Right lobe of liver (tissue), 6 donors: ENCODE results near the gene SKIDA1. TPM values are rescaled to one million over a fixed set of nuclear protein-coding genes. Genes with fewer than 3 reads are reported as not detected.

ENCODE experiments used
- ATAC-seq, 4 donors: fragments of 200-7000 bp; cut with Tn5 transposase; one replicate each; pipeline ENCODE4 v1.9.1; 2020; ENCODE audit warnings: mild to moderate bottlenecking in 4 of 4, moderate library complexity in 4 of 4
- DNase-seq, 3 donors: peaks; one replicate each; pipeline ENCODE4 v3.0.0-alpha.2; 2020
- H3K27ac ChIP-seq, 3 donors: fragments of 200-600 bp; one replicate each; pipeline ENCODE4 v1.8.0; 2022
- H3K27me3 ChIP-seq, 2 donors: fragments of 200-600 bp; one replicate each; pipeline ENCODE4 v1.8.0; 2022
- H3K36me3 ChIP-seq, 4 donors: fragments of 200-600 bp; sonication (generic) in 1 of 4; one replicate each; pipeline versions ENCODE4 v1.5.1 to v1.8.0; 2017 to 2022; ENCODE audit warnings: control low read depth in 1 of 4
- H3K4me1 ChIP-seq, 4 donors: fragments of 200-600 bp; sonication (generic) in 1 of 4; one replicate each; pipeline versions ENCODE4 v1.5.1 to v1.8.0; 2017 to 2022; ENCODE audit warnings: control low read depth in 1 of 4
- H3K4me3 ChIP-seq, 3 donors: fragments of 200-600 bp; one replicate each; pipeline ENCODE4 v1.8.0; 2022
- H3K9me3 ChIP-seq, 4 donors: fragments of 200-600 bp; sonication (generic) in 1 of 4; one replicate each; pipeline versions ENCODE4 v1.5.1 to v1.8.0; 2017 to 2022; ENCODE audit warnings: control low read depth in 1 of 4
- POLR2A ChIP-seq: fragments of 450-650 bp; IDR thresholded peaks from one replicate; pipeline ENCODE4 v1.6.1; 2017; ENCODE audit warnings: antibody characterized with exemption, mild to moderate bottlenecking
- WGBS: methylation state at CpG from one replicate; pipeline ENCODE4 v1.1.6; 2018; ENCODE audit warnings: low coverage, low lambda C conversion rate; ENCODE audit not compliant: insufficient coverage; ENCODE audit errors: missing lambda C conversion rate; 5-methylcytosine and 5-hydroxymethylcytosine counted together
- intact Hi-C, 2 donors: fragments of 100-400 bp; cut with DNase I; formaldehyde crosslinking; loops; one replicate each; pipeline versions ENCODE4 v1.11.2 to v1.14.1; 2022
- total RNA-seq, 6 experiments: library from RNA; depleted of rRNA in 2 of 6; stranded (reverse); fragments of >200 nt in 2 of 6; fragmentation: NEBNext Ultra II Directional in 3 of 6; extraction: Animal tissue kit (Norgen Biotek cat#: 25700) in 3 of 6; gene quantifications; one replicate each; pipeline versions ENCODE4 v1.1.0 to v1.2.4, GENCODE V29; 2016 to 2023
- TF ChIP-seq, protein P1 (sequence below), 4 donors: fragments of 200-600 bp in 3 of 4; fragments of 450-650 bp in 1 of 4; IDR thresholded peaks; one replicate each; pipeline versions ENCODE4 v1.5.1 to v1.8.0; 2016 to 2022; ENCODE audit warnings: antibody characterized with exemption in 4 of 4, mild to moderate bottlenecking in 2 of 4
- donor health status: DM: no; HTN: yes; CAD: no.
- donor health status: DM: no; HTN: no; CAD: no.
- donor health status: DM: no; HTN: no; CAD: no.
- donor health status: DM: no; HTN: yes; CAD: no.
- donor health status: DM: no; HTN: yes; CAD: no.

Gene SKIDA1
- total RNA-seq, 6 experiments from 2014 or later = 0.31 to 3.9 (median 2.1) TPM

DNA sequence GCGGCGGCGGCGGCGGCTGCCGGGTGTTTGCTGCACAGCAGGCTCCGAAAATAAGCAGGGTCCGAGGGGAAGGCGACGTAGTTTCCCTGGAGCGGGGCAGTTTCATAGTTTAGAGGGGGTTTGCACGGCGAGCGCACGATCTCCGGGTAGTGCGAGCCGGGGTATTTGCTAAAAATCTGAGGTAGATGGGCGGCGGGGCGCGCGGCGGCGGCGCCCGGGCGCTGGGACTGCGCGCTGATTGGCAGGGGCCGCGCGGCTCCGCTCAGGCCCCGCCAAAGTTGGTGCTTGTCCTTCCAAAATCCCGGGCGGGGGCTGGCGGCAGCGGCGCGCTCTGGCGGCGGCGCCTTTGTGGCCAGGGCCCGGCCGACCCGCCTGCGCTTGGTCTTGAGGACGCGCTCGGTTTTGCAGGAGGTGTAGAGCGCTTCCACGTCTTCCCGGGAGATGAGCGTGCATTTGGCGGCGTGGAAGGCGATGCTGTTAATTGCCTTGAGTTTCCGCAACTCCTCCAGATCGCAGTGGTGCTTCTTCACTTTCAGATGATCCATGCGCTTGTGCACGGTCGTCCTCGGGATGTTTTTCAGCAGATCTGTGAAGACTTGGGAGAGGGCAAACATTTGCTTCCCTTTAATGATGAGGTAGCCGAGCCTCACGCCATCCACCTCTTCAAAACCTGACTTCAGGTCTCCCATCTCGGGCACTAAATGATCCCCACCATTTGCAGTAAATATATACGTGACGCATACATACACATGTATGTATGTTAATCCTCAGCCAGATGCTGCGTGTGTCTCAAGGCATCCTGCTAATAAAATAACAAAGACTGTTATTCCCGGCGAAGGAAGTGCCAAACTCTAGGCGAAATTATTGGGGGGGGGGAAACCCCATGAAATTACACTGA is 8.1 kb downstream of the SKIDA1 start:
- DNase-seq (peak; percentile 69 to 83 (median 80)), ATAC-seq (peak; percentile 60 to 81 (median 74))

DNA sequence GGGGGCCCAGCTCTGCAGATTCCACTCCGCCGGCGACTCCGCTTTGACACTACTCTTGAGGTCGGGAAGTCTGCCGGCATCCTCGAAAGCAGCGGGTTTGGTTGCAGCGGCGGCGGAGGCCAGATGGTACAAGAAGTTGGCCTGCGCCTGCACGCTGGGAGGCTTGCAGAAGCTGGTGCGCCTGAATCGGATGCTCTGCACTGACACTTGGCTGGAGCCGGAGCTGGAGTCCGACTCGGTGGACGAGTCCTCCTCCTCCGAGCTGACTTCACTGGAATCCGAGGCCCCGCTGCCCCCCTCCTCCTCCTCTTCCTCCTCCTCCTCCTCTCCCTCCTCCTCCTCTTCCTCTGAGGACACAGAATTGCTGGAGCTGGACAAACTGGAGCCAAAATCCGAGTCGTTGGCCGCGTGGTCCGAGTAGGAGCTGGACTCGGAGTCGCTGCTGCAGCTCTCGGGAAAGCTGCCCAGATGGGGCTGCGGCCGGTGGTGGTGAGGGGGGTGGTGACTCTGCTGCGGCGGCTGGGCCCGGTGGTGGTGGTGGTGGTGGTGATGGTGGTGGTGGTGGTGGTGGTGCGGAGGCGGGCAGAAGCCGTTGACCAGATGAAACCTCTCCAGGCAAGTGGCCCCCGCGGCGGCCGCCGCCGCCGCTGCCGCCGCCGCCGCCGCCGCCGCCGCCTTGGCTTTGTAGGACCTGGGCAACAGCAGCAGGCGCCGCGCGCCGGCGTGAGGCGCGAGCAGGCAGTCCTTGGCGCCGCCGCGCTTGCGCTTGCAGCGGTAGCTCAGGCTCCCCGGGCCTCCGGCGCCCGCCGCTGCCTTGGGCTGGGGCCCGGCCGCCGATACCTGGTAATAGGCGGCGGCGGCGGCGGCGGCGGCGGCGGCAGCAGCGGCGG is 9.0 kb downstream of the SKIDA1 start:
- no peaks in the 10 kb centered on the region for H3K36me3 ChIP-seq
- no peaks in the 10 kb centered on the region for H3K27me3 ChIP-seq
- peak overlapping the region in 1 of 3 donors; percentile 82 for H3K27ac ChIP-seq
- WGBS = 0% methylated on average over 15 of the region's 86 CpGs
- peaks cover 0 to 37% (median 15%) of the 10 kb centered on the region in 4 donors for H3K4me1 ChIP-seq
- intact Hi-C loops = no loop called here
- H3K4me3 ChIP-seq = peak overlapping the region; percentile 50 to 58 (median 55)
- peak; percentile 71 to 77 (median 73) for DNase-seq
- H3K9me3 ChIP-seq = no peaks in the 10 kb centered on the region
- ATAC-seq = peak; percentile 41 to 65 (median 50)
- TF ChIP-seq POLR2A = no peak
- TF ChIP-seq, protein P1, sequence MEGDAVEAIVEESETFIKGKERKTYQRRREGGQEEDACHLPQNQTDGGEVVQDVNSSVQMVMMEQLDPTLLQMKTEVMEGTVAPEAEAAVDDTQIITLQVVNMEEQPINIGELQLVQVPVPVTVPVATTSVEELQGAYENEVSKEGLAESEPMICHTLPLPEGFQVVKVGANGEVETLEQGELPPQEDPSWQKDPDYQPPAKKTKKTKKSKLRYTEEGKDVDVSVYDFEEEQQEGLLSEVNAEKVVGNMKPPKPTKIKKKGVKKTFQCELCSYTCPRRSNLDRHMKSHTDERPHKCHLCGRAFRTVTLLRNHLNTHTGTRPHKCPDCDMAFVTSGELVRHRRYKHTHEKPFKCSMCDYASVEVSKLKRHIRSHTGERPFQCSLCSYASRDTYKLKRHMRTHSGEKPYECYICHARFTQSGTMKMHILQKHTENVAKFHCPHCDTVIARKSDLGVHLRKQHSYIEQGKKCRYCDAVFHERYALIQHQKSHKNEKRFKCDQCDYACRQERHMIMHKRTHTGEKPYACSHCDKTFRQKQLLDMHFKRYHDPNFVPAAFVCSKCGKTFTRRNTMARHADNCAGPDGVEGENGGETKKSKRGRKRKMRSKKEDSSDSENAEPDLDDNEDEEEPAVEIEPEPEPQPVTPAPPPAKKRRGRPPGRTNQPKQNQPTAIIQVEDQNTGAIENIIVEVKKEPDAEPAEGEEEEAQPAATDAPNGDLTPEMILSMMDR (IDR thresholded peaks at IDR 0.05) = no peak

More for the DNA sequence above, 8.1 kb downstream of the SKIDA1 start:
- Histone ChIP-seq H3K27me3 (no peaks in the 10 kb centered on the region), H3K4me3 (peak overlapping the region; percentile 50 to 58 (median 55)), H3K27ac (peak overlapping the region; percentile 24 to 82 (median 66)), H3K9me3 (no peaks in the 10 kb centered on the region), H3K4me1 (peaks cover 0 to 30% (median 14%) of the 10 kb centered on the region in 4 donors), H3K36me3 (no peaks in the 10 kb centered on the region)
- under 1% methylated on average over 20 of the region's 73 CpGs for WGBS
- intact Hi-C loops = no loop called here
- no peak for TF ChIP-seq POLR2A
- TF ChIP-seq, protein P1 (IDR thresholded peaks at IDR 0.05) = peak in 1 of 4 donors; percentile 7

DNA sequence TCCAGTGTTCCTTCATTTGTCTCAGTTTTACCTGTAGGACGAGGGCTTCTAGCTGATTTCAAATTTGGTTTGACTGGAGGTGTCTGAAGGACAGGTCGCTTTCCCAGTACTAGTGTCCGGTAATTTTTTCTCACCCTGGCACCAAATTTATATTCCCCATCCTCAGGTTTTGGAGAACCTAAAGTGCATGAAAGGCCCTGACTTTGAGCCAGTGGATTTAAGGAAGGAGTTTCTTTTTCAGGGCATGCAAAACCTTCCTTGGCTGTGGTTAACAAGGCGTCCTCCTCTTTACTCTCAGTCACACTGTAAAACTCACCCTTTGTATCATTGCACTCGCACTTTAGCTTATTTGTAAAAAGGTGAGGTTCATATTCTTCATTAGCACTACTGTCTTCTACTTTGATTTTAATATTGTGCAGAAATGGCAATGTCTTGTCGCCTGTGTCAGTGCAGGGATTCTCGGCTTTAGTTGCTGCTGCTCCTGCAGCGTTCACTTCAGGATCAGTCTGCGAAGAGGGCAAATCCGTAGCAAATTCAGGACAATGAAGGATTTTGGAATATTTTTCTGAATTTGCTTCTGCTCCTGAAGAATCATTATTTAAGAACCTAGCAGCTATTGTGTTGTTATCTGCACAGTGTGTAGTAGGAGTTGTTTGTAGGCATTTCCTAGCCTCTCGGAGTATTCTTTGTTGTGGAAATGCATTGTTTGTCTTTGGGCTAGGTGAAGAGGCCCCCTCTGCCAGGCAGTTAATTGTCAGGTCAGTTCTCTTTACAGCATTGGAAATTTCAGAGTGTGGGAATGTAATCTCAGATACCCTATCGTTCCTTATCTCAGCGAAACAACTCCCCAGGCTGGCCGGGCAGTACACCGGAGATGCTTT is 9.9 kb downstream of the SKIDA1 start:
- ATAC-seq (no peak), DNase-seq (no peak)
- WGBS = 18% methylated on average over 15 of the region's 15 CpGs
- Histone ChIP-seq H3K4me3 (peak overlapping the region; percentile 22 to 58 (median 39)), H3K27me3 (no peaks in the 10 kb centered on the region), H3K27ac (peak overlapping the region in 1 of 3 donors; percentile 36), H3K36me3 (no peaks in the 10 kb centered on the region), H3K9me3 (no peaks in the 10 kb centered on the region), H3K4me1 (peaks cover 0 to 41% (median 15%) of the 10 kb centered on the region in 4 donors)
- no peak for TF ChIP-seq POLR2A
- TF ChIP-seq, protein P1 (IDR thresholded peaks at IDR 0.05) = no peak
- intact Hi-C loops = no loop called here
